WTC11 (cell line): ENCODE results near the gene FEN1. TPM values are rescaled to one million over a fixed set of nuclear protein-coding genes. Genes with fewer than 3 reads are reported as not detected.

ENCODE experiments used
- ATAC-seq: fragments of 200-7000 bp; cut with Tn5 transposase; 2 replicates; pipeline ENCODE4 v1.10.0; 2021; ENCODE audit warnings: mild to moderate bottlenecking, moderate library complexity
- CTCF ChIA-PET: fragments of 300-600 bp; sonication (Branson Sonifier 250); formaldehyde crosslinking; loops from one replicate; lab custom pipeline; 2021; ENCODE audit warnings: antibody characterized with exemption; lab: Charles Lee
- POLR2A ChIA-PET: fragments of 350-600 bp; sonication (Branson Sonifier 250); formaldehyde crosslinking; loops from one replicate; lab custom pipeline; 2021; ENCODE audit warnings: antibody characterized with exemption; lab: Charles Lee
- DNase-seq: peaks from one replicate; pipeline ENCODE4 v3.0.0; 2021; ENCODE audit warnings: low spot score
- H3K27ac Mint-ChIP-seq: 2 replicates; pipeline ENCODE4 v1.8.0; 2021; ENCODE audit warnings: mixed read lengths
- H3K27me3 Mint-ChIP-seq: 2 replicates; pipeline ENCODE4 v1.8.0; 2021; ENCODE audit warnings: low read depth, mild to moderate bottlenecking, moderate library complexity, mixed read lengths
- H3K36me3 Mint-ChIP-seq: 2 replicates; pipeline ENCODE4 v1.8.0; 2021; ENCODE audit warnings: mixed read lengths
- H3K4me1 Mint-ChIP-seq: 2 replicates; pipeline ENCODE4 v1.8.0; 2022; ENCODE audit warnings: mixed read lengths
- H3K4me3 Mint-ChIP-seq: 2 replicates; pipeline ENCODE4 v1.8.0; 2021; ENCODE audit warnings: mild to moderate bottlenecking, moderate library complexity, mixed read lengths
- H3K9me3 Mint-ChIP-seq: 2 replicates; pipeline ENCODE4 v1.8.0; 2021; ENCODE audit warnings: mixed read lengths
- ATF3 ChIP-seq: sonication (generic); formaldehyde crosslinking; conservative IDR thresholded peaks from 2 replicates; pipeline ENCODE4 v1.8.1; 2022; ENCODE audit warnings: mild to moderate bottlenecking, missing genetic modification reagents
- EMX1 ChIP-seq: fragments of 250-450 bp; sonication (Bioruptor Pico); IDR thresholded peaks from 2 replicates; pipeline ENCODE4 v1.8.0; 2021; ENCODE audit warnings: mild to moderate bottlenecking
- IRF1 ChIP-seq: sonication (generic); formaldehyde crosslinking; IDR thresholded peaks from 2 replicates; pipeline ENCODE4 v1.8.0; 2023; ENCODE audit warnings: missing genetic modification reagents
- MYBL2 ChIP-seq: sonication (generic); formaldehyde crosslinking; IDR thresholded peaks from 2 replicates; pipeline ENCODE4 v1.8.1; 2023; ENCODE audit warnings: mild to moderate bottlenecking, moderate library complexity, missing genetic modification reagents
- NFATC4 ChIP-seq: fragments of 250-450 bp; sonication (Bioruptor Pico); IDR thresholded peaks from 2 replicates; pipeline ENCODE4 v1.9.0; 2021; ENCODE audit warnings: mild to moderate bottlenecking
- NFE2L1 ChIP-seq: sonication (generic); formaldehyde crosslinking; IDR thresholded peaks from 2 replicates; pipeline ENCODE4 v1.8.1; 2023; ENCODE audit warnings: missing genetic modification reagents
- RELA ChIP-seq: sonication (generic); formaldehyde crosslinking; IDR thresholded peaks from 2 replicates; pipeline ENCODE4 v1.8.1; 2022; ENCODE audit warnings: missing genetic modification reagents, mild to moderate bottlenecking, borderline replicate concordance
- SMAD3 ChIP-seq: sonication (generic); formaldehyde crosslinking; IDR thresholded peaks from 2 replicates; pipeline ENCODE4 v1.8.0; 2022; ENCODE audit warnings: missing genetic modification reagents, mild to moderate bottlenecking, borderline replicate concordance
- TEAD4 ChIP-seq: sonication (generic); formaldehyde crosslinking; IDR thresholded peaks from 2 replicates; pipeline ENCODE4 v1.8.0; 2022; ENCODE audit warnings: mild to moderate bottlenecking, missing genetic modification reagents
- ZBTB43 ChIP-seq: sonication (generic); formaldehyde crosslinking; IDR thresholded peaks from 2 replicates; pipeline ENCODE4 v1.8.1; 2023; ENCODE audit warnings: mild to moderate bottlenecking, missing genetic modification reagents
- ZNF121 ChIP-seq: sonication (generic); formaldehyde crosslinking; IDR thresholded peaks from 2 replicates; pipeline ENCODE4 v1.8.0; 2023; ENCODE audit warnings: missing genetic modification reagents
- ZNF138 ChIP-seq: sonication (generic); formaldehyde crosslinking; conservative IDR thresholded peaks from 2 replicates; pipeline ENCODE4 v1.8.1; 2022; ENCODE audit warnings: mild to moderate bottlenecking, moderate library complexity, missing genetic modification reagents
- ZNF232 ChIP-seq: sonication (generic); formaldehyde crosslinking; IDR thresholded peaks from 2 replicates; pipeline ENCODE4 v1.8.0; 2022; ENCODE audit warnings: mild to moderate bottlenecking, missing genetic modification reagents
- ZNF263 ChIP-seq: sonication (generic); formaldehyde crosslinking; IDR thresholded peaks from 2 replicates; pipeline ENCODE4 v1.8.1; 2022; ENCODE audit warnings: low read depth, mild to moderate bottlenecking, moderate library complexity, missing genetic modification reagents
- ZNF423 ChIP-seq: fragments of 250-450 bp; sonication (Bioruptor Pico); IDR thresholded peaks from 2 replicates; pipeline ENCODE4 v2.1.2; 2022; ENCODE audit warnings: mild to moderate bottlenecking, moderate library complexity
- total RNA-seq: library from RNA; stranded (reverse); gene quantifications from 3 replicates; pipeline ENCODE4 v1.2.3, GENCODE V29; 2021
- TF ChIP-seq, protein P1 (sequence below): sonication (generic); formaldehyde crosslinking; IDR thresholded peaks from 2 replicates; pipeline ENCODE4 v1.8.0; 2023; ENCODE audit warnings: missing genetic modification reagents, mild to moderate bottlenecking, borderline replicate concordance
- TF ChIP-seq, protein P2 (sequence below): sonication (generic); formaldehyde crosslinking; IDR thresholded peaks from 2 replicates; pipeline ENCODE4 v1.8.1; 2022; ENCODE audit warnings: low read depth, mild to moderate bottlenecking, moderate library complexity, missing genetic modification reagents, borderline replicate concordance
- TF ChIP-seq, protein P3 (sequence below): sonication (generic); formaldehyde crosslinking; IDR thresholded peaks from 2 replicates; pipeline ENCODE4 v1.8.1; 2023; ENCODE audit warnings: mild to moderate bottlenecking, missing genetic modification reagents, moderate library complexity
- TF ChIP-seq, protein P4 (sequence below): sonication (generic); formaldehyde crosslinking; IDR thresholded peaks from 2 replicates; pipeline ENCODE4 v1.8.1; 2022; ENCODE audit warnings: mild to moderate bottlenecking, moderate library complexity, missing genetic modification reagents
- TF ChIP-seq, protein P5 (sequence below): fragments of 250-450 bp; sonication (Bioruptor Pico); IDR thresholded peaks from 2 replicates; pipeline ENCODE4 v1.9.0; 2021; ENCODE audit warnings: mild to moderate bottlenecking, borderline replicate concordance
- TF ChIP-seq, protein P6 (sequence below): sonication (generic); formaldehyde crosslinking; IDR thresholded peaks from 2 replicates; pipeline ENCODE4 v1.8.0; 2022; ENCODE audit warnings: mild to moderate bottlenecking, missing genetic modification reagents

The FEN1 gene
- total RNA-seq, 1 experiment from 2014 or later, result 96.3 TPM

GRCh38 chr11:61827571-61828378 lies 35.1 kb downstream of the FEN1 start, which contains the start of gene FADS2:
Gene FADS2 (plus strand): TSS chr11:61828300. CDS start chr11:61828391, 91 bp downstream.
- peak; percentile 70 for ATAC-seq
- ChIA-PET CTCF (interaction anchor here (1.0 to 4.7 kb wide), 4 partner anchors 12 to 70 kb away, joined by 3 to 40 read pairs (median 21); partner anchors contain the start of gene FADS1), POLR2A (interaction anchor here (0.7 to 6.5 kb wide), 3 partner anchors 12 to 47 kb away, joined by 3 to 66 read pairs (median 3); partner anchors contain the start of gene FADS1)
- H3K27ac Mint-ChIP-seq, result peak within 1 kb of the TSS; percentile 97
- peaks cover 10% of the 10 kb centered on the region for H3K36me3 Mint-ChIP-seq
- H3K4me1 Mint-ChIP-seq, result peaks cover 48% of the 10 kb centered on the region
- H3K4me3 Mint-ChIP-seq, result peak within 1 kb of the TSS; percentile 85
- no peaks in the 10 kb centered on the region for H3K27me3 Mint-ChIP-seq
- peak; percentile 89 for DNase-seq
- H3K9me3 Mint-ChIP-seq, result no peaks in the 10 kb centered on the region
- TF ChIP-seq EMX1 (CRISPR knock-in tag), result peak; percentile 0; the same call in 1 of the 2 replicates
- TF ChIP-seq, protein P1, sequence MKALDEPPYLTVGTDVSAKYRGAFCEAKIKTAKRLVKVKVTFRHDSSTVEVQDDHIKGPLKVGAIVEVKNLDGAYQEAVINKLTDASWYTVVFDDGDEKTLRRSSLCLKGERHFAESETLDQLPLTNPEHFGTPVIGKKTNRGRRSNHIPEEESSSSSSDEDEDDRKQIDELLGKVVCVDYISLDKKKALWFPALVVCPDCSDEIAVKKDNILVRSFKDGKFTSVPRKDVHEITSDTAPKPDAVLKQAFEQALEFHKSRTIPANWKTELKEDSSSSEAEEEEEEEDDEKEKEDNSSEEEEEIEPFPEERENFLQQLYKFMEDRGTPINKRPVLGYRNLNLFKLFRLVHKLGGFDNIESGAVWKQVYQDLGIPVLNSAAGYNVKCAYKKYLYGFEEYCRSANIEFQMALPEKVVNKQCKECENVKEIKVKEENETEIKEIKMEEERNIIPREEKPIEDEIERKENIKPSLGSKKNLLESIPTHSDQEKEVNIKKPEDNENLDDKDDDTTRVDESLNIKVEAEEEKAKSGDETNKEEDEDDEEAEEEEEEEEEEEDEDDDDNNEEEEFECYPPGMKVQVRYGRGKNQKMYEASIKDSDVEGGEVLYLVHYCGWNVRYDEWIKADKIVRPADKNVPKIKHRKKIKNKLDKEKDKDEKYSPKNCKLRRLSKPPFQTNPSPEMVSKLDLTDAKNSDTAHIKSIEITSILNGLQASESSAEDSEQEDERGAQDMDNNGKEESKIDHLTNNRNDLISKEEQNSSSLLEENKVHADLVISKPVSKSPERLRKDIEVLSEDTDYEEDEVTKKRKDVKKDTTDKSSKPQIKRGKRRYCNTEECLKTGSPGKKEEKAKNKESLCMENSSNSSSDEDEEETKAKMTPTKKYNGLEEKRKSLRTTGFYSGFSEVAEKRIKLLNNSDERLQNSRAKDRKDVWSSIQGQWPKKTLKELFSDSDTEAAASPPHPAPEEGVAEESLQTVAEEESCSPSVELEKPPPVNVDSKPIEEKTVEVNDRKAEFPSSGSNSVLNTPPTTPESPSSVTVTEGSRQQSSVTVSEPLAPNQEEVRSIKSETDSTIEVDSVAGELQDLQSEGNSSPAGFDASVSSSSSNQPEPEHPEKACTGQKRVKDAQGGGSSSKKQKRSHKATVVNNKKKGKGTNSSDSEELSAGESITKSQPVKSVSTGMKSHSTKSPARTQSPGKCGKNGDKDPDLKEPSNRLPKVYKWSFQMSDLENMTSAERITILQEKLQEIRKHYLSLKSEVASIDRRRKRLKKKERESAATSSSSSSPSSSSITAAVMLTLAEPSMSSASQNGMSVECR (CRISPR knock-in tag), result 0 out of 2 replicates have a peak, but pooled peaks have one; percentile 25
- TF ChIP-seq, protein P2, sequence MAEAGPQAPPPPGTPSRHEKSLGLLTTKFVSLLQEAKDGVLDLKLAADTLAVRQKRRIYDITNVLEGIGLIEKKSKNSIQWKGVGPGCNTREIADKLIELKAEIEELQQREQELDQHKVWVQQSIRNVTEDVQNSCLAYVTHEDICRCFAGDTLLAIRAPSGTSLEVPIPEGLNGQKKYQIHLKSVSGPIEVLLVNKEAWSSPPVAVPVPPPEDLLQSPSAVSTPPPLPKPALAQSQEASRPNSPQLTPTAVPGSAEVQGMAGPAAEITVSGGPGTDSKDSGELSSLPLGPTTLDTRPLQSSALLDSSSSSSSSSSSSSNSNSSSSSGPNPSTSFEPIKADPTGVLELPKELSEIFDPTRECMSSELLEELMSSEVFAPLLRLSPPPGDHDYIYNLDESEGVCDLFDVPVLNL (CRISPR knock-in tag), result no peak
- TF ChIP-seq, protein P3, sequence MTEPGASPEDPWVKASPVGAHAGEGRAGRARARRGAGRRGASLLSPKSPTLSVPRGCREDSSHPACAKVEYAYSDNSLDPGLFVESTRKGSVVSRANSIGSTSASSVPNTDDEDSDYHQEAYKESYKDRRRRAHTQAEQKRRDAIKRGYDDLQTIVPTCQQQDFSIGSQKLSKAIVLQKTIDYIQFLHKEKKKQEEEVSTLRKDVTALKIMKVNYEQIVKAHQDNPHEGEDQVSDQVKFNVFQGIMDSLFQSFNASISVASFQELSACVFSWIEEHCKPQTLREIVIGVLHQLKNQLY, result no peak
- TF ChIP-seq TEAD4, result no peak
- peak; percentile 90 for TF ChIP-seq ZNF423 (CRISPR knock-in tag)
- no peak for TF ChIP-seq ZNF263 (CRISPR knock-in tag)
- no peak for TF ChIP-seq NFATC4 (CRISPR knock-in tag)
- TF ChIP-seq, protein P4, sequence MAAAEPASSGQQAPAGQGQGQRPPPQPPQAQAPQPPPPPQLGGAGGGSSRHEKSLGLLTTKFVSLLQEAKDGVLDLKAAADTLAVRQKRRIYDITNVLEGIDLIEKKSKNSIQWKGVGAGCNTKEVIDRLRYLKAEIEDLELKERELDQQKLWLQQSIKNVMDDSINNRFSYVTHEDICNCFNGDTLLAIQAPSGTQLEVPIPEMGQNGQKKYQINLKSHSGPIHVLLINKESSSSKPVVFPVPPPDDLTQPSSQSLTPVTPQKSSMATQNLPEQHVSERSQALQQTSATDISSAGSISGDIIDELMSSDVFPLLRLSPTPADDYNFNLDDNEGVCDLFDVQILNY (CRISPR knock-in tag), result peak; percentile 65
- TF ChIP-seq ZBTB43 (CRISPR knock-in tag), result 0 out of 2 replicates have a peak, but pooled peaks have one; percentile 37
- TF ChIP-seq ATF3 (CRISPR knock-in tag), result no peak
- TF ChIP-seq IRF1, result no peak
- TF ChIP-seq ZNF138, result no peak
- TF ChIP-seq, protein P5, sequence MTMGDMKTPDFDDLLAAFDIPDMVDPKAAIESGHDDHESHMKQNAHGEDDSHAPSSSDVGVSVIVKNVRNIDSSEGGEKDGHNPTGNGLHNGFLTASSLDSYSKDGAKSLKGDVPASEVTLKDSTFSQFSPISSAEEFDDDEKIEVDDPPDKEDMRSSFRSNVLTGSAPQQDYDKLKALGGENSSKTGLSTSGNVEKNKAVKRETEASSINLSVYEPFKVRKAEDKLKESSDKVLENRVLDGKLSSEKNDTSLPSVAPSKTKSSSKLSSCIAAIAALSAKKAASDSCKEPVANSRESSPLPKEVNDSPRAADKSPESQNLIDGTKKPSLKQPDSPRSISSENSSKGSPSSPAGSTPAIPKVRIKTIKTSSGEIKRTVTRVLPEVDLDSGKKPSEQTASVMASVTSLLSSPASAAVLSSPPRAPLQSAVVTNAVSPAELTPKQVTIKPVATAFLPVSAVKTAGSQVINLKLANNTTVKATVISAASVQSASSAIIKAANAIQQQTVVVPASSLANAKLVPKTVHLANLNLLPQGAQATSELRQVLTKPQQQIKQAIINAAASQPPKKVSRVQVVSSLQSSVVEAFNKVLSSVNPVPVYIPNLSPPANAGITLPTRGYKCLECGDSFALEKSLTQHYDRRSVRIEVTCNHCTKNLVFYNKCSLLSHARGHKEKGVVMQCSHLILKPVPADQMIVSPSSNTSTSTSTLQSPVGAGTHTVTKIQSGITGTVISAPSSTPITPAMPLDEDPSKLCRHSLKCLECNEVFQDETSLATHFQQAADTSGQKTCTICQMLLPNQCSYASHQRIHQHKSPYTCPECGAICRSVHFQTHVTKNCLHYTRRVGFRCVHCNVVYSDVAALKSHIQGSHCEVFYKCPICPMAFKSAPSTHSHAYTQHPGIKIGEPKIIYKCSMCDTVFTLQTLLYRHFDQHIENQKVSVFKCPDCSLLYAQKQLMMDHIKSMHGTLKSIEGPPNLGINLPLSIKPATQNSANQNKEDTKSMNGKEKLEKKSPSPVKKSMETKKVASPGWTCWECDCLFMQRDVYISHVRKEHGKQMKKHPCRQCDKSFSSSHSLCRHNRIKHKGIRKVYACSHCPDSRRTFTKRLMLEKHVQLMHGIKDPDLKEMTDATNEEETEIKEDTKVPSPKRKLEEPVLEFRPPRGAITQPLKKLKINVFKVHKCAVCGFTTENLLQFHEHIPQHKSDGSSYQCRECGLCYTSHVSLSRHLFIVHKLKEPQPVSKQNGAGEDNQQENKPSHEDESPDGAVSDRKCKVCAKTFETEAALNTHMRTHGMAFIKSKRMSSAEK (CRISPR knock-in tag), result peak; percentile 66; the same call in 1 of the 2 replicates
- no peak for TF ChIP-seq ZNF121 (CRISPR knock-in tag)
- TF ChIP-seq NFE2L1 (CRISPR knock-in tag), result no peak
- TF ChIP-seq ZNF232, result no peak; the same call in 1 of the 2 replicates
- TF ChIP-seq SMAD3 (CRISPR knock-in tag), result peak; percentile 13
- 0 out of 2 replicates have a peak, but pooled peaks have one; percentile 69 for TF ChIP-seq RELA (CRISPR knock-in tag)
- TF ChIP-seq, protein P6, sequence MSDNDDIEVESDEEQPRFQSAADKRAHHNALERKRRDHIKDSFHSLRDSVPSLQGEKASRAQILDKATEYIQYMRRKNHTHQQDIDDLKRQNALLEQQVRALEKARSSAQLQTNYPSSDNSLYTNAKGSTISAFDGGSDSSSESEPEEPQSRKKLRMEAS (CRISPR knock-in tag), result peak; percentile 10
- TF ChIP-seq MYBL2 (CRISPR knock-in tag), result peak; percentile 85
